WTC11 (cell line): Measurements from ENCODE around the gene MAMLD1. TPM values are rescaled to one million over a fixed set of nuclear protein-coding genes. Genes with fewer than 3 reads are reported as not detected.

Experiments used
- ATAC-seq: fragments of 200-7000 bp; cut with Tn5 transposase; 2 replicates; pipeline ENCODE4 v1.10.0; 2021; ENCODE audit warnings: mild to moderate bottlenecking, moderate library complexity
- CTCF ChIA-PET: fragments of 300-600 bp; sonication (Branson Sonifier 250); formaldehyde crosslinking; loops from one replicate; lab custom pipeline; 2021; ENCODE audit warnings: antibody characterized with exemption; lab: Charles Lee
- POLR2A ChIA-PET: fragments of 350-600 bp; sonication (Branson Sonifier 250); formaldehyde crosslinking; loops from one replicate; lab custom pipeline; 2021; ENCODE audit warnings: antibody characterized with exemption; lab: Charles Lee
- DNase-seq: peaks from one replicate; pipeline ENCODE4 v3.0.0; 2021; ENCODE audit warnings: low spot score
- H3K27ac Mint-ChIP-seq: 2 replicates; pipeline ENCODE4 v1.8.0; 2021; ENCODE audit warnings: mixed read lengths
- H3K27me3 Mint-ChIP-seq: 2 replicates; pipeline ENCODE4 v1.8.0; 2021; ENCODE audit warnings: low read depth, mild to moderate bottlenecking, moderate library complexity, mixed read lengths
- H3K36me3 Mint-ChIP-seq: 2 replicates; pipeline ENCODE4 v1.8.0; 2021; ENCODE audit warnings: mixed read lengths
- H3K4me1 Mint-ChIP-seq: 2 replicates; pipeline ENCODE4 v1.8.0; 2022; ENCODE audit warnings: mixed read lengths
- H3K4me3 Mint-ChIP-seq: 2 replicates; pipeline ENCODE4 v1.8.0; 2021; ENCODE audit warnings: mild to moderate bottlenecking, moderate library complexity, mixed read lengths
- H3K9me3 Mint-ChIP-seq: 2 replicates; pipeline ENCODE4 v1.8.0; 2021; ENCODE audit warnings: mixed read lengths
- E2F1 ChIP-seq: sonication (generic); formaldehyde crosslinking; IDR thresholded peaks from 2 replicates; pipeline ENCODE4 v1.8.0; 2022; ENCODE audit warnings: mild to moderate bottlenecking, missing genetic modification reagents
- E2F5 ChIP-seq: sonication (generic); formaldehyde crosslinking; IDR thresholded peaks from 2 replicates; pipeline ENCODE4 v1.8.1; 2022; ENCODE audit warnings: mild to moderate bottlenecking, moderate library complexity, missing genetic modification reagents
- EMX1 ChIP-seq: fragments of 250-450 bp; sonication (Bioruptor Pico); IDR thresholded peaks from 2 replicates; pipeline ENCODE4 v1.8.0; 2021; ENCODE audit warnings: mild to moderate bottlenecking
- ESRRA ChIP-seq: sonication (generic); formaldehyde crosslinking; IDR thresholded peaks from 2 replicates; pipeline ENCODE4 v1.8.1; 2022; ENCODE audit warnings: mild to moderate bottlenecking, missing genetic modification reagents, borderline replicate concordance
- ETV6 ChIP-seq: sonication (generic); formaldehyde crosslinking; IDR thresholded peaks from 2 replicates; pipeline ENCODE4 v1.8.1; 2022; ENCODE audit warnings: mild to moderate bottlenecking, missing genetic modification reagents
- MXD4 ChIP-seq: fragments of 250-450 bp; sonication (Bioruptor Pico); IDR thresholded peaks from 2 replicates; pipeline ENCODE4 v1.8.0; 2021; ENCODE audit warnings: mild to moderate bottlenecking, moderate library complexity, borderline replicate concordance
- NFATC4 ChIP-seq: fragments of 250-450 bp; sonication (Bioruptor Pico); IDR thresholded peaks from 2 replicates; pipeline ENCODE4 v1.9.0; 2021; ENCODE audit warnings: mild to moderate bottlenecking
- NFE2L1 ChIP-seq: sonication (generic); formaldehyde crosslinking; IDR thresholded peaks from 2 replicates; pipeline ENCODE4 v1.8.1; 2023; ENCODE audit warnings: missing genetic modification reagents
- NR2C2 ChIP-seq: sonication (generic); formaldehyde crosslinking; IDR thresholded peaks from 2 replicates; pipeline ENCODE4 v1.8.0; 2022; ENCODE audit warnings: mild to moderate bottlenecking, missing genetic modification reagents
- RELA ChIP-seq: sonication (generic); formaldehyde crosslinking; IDR thresholded peaks from 2 replicates; pipeline ENCODE4 v1.8.1; 2022; ENCODE audit warnings: missing genetic modification reagents, mild to moderate bottlenecking, borderline replicate concordance
- TCF7 ChIP-seq: sonication (generic); formaldehyde crosslinking; IDR thresholded peaks from 2 replicates; pipeline ENCODE4 v1.8.0; 2022; ENCODE audit warnings: mild to moderate bottlenecking, low read depth, missing genetic modification reagents, moderate library complexity
- TEAD4 ChIP-seq: sonication (generic); formaldehyde crosslinking; IDR thresholded peaks from 2 replicates; pipeline ENCODE4 v1.8.0; 2022; ENCODE audit warnings: mild to moderate bottlenecking, missing genetic modification reagents
- TP53 ChIP-seq: sonication (generic); formaldehyde crosslinking; IDR thresholded peaks from 2 replicates; pipeline ENCODE4 v1.8.1; 2023; ENCODE audit warnings: mild to moderate bottlenecking, missing genetic modification reagents
- ZNF138 ChIP-seq: sonication (generic); formaldehyde crosslinking; conservative IDR thresholded peaks from 2 replicates; pipeline ENCODE4 v1.8.1; 2022; ENCODE audit warnings: mild to moderate bottlenecking, moderate library complexity, missing genetic modification reagents
- ZNF219 ChIP-seq: sonication (generic); formaldehyde crosslinking; IDR thresholded peaks from 2 replicates; pipeline ENCODE4 v1.8.0; 2023; ENCODE audit warnings: missing genetic modification reagents, mild to moderate bottlenecking, borderline replicate concordance
- ZNF263 ChIP-seq: sonication (generic); formaldehyde crosslinking; IDR thresholded peaks from 2 replicates; pipeline ENCODE4 v1.8.1; 2022; ENCODE audit warnings: low read depth, mild to moderate bottlenecking, moderate library complexity, missing genetic modification reagents
- ZNF396 ChIP-seq: fragments of 250-450 bp; sonication (Bioruptor Pico); IDR thresholded peaks from 2 replicates; pipeline ENCODE4 v1.8.0; 2021; ENCODE audit warnings: mild to moderate bottlenecking, moderate library complexity, borderline replicate concordance
- total RNA-seq: library from RNA; stranded (reverse); gene quantifications from 3 replicates; pipeline ENCODE4 v1.2.3, GENCODE V29; 2021
- TF ChIP-seq, protein P1 (sequence below): sonication (generic); formaldehyde crosslinking; IDR thresholded peaks from 2 replicates; pipeline ENCODE4 v1.8.1; 2023; ENCODE audit warnings: mild to moderate bottlenecking, moderate library complexity, missing genetic modification reagents
- TF ChIP-seq, protein P2 (sequence below): sonication (generic); formaldehyde crosslinking; IDR thresholded peaks from 2 replicates; pipeline ENCODE4 v1.8.1; 2023; ENCODE audit warnings: mild to moderate bottlenecking, missing genetic modification reagents, moderate library complexity
- TF ChIP-seq, protein P3 (sequence below): sonication (generic); formaldehyde crosslinking; IDR thresholded peaks from 2 replicates; pipeline ENCODE4 v1.8.0; 2023; ENCODE audit warnings: missing genetic modification reagents, mild to moderate bottlenecking, borderline replicate concordance
- TF ChIP-seq, protein P4 (sequence below): sonication (generic); formaldehyde crosslinking; IDR thresholded peaks from 2 replicates; pipeline ENCODE4 v1.8.1; 2023; ENCODE audit warnings: mild to moderate bottlenecking, missing genetic modification reagents, moderate library complexity
- TF ChIP-seq, protein P5 (sequence below): sonication (generic); formaldehyde crosslinking; IDR thresholded peaks from 2 replicates; pipeline ENCODE4 v1.8.1; 2022; ENCODE audit warnings: low read depth, mild to moderate bottlenecking, moderate library complexity, missing genetic modification reagents, borderline replicate concordance
- TF ChIP-seq, protein P6 (sequence below): sonication (generic); formaldehyde crosslinking; IDR thresholded peaks from 2 replicates; pipeline ENCODE4 v1.8.1; 2022; ENCODE audit warnings: missing genetic modification reagents, borderline replicate concordance

MAMLD1 gene
- total RNA-seq, 1 experiment from 2014 or later = 0.35 TPM

GRCh38 chrX:150476164-150476699 is 113.1 kb downstream of the MAMLD1 start:
- DNase-seq = no peak
- no peak overlapping the region for H3K27ac Mint-ChIP-seq
- no peak for ATAC-seq
- no peaks in the 10 kb centered on the region for H3K27me3 Mint-ChIP-seq
- no peak overlapping the region for H3K4me3 Mint-ChIP-seq
- H3K9me3 Mint-ChIP-seq = no peaks in the 10 kb centered on the region
- TF ChIP-seq ZNF219 (CRISPR knock-in tag) (no peak), NR2C2 (CRISPR knock-in tag) (no peak), RELA (no peak), TP53 (CRISPR knock-in tag) (no peak), ZNF396 (CRISPR knock-in tag) (no peak), MXD4 (CRISPR knock-in tag) (no peak), ZNF138 (CRISPR knock-in tag) (no peak), TEAD4 (no peak)
- TF ChIP-seq, protein P1, sequence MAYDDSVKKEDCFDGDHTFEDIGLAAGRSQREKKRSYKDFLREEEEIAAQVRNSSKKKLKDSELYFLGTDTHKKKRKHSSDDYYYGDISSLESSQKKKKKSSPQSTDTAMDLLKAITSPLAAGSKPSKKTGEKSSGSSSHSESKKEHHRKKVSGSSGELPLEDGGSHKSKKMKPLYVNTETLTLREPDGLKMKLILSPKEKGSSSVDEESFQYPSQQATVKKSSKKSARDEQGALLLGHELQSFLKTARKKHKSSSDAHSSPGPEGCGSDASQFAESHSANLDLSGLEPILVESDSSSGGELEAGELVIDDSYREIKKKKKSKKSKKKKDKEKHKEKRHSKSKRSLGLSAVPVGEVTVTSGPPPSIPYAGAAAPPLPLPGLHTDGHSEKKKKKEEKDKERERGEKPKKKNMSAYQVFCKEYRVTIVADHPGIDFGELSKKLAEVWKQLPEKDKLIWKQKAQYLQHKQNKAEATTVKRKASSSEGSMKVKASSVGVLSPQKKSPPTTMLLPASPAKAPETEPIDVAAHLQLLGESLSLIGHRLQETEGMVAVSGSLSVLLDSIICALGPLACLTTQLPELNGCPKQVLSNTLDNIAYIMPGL (CRISPR knock-in tag) = no peak
- CTCF ChIA-PET = interaction anchor here (1.5 kb wide), 1 partner anchor 10 kb away, joined by 4 read pairs; no protein-coding TSS in a partner anchor
- POLR2A ChIA-PET = no interaction called here
- H3K36me3 Mint-ChIP-seq = no peaks in the 10 kb centered on the region
- 0 out of 2 replicates have a peak, but pooled peaks cover 3% of the 10 kb centered on the region for H3K4me1 Mint-ChIP-seq

DNA sequence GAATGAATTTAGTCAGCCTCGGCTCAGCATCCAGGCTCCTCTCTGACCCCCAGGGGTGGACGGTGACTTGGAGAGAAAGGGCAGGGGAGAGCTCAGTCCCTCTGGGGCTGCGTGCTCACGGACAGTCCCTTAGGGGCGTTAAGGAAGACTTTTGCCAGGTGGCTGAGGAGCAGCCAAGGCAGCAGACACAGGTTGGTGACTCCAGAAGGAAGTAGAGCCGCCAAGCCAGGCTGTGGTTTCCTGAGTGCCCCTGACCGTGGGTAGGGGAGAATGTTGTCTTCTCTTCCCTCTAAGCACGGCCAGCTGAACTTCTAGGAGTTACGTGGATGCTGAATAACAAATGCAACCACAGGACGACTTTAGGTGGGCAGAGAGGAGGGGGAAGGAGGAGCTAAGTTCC is 114.3 kb downstream of the MAMLD1 start:
- no peaks in the 10 kb centered on the region for H3K9me3 Mint-ChIP-seq
- DNase-seq = no peak
- no peak for ATAC-seq
- H3K27ac Mint-ChIP-seq = no peak overlapping the region
- 0 out of 2 replicates have a peak, but pooled peaks cover 3% of the 10 kb centered on the region for H3K4me1 Mint-ChIP-seq
- POLR2A ChIA-PET = no interaction called here
- H3K27me3 Mint-ChIP-seq = no peaks in the 10 kb centered on the region; the same call in 1 of the 2 replicates
- no peak overlapping the region for H3K4me3 Mint-ChIP-seq
- CTCF ChIA-PET = interaction anchor here (1.5 kb wide), 1 partner anchor 9 kb away, joined by 4 read pairs; no protein-coding TSS in a partner anchor
- H3K36me3 Mint-ChIP-seq = no peaks in the 10 kb centered on the region
- no peak for TF ChIP-seq NFE2L1 (CRISPR knock-in tag)
- TF ChIP-seq, protein P2, sequence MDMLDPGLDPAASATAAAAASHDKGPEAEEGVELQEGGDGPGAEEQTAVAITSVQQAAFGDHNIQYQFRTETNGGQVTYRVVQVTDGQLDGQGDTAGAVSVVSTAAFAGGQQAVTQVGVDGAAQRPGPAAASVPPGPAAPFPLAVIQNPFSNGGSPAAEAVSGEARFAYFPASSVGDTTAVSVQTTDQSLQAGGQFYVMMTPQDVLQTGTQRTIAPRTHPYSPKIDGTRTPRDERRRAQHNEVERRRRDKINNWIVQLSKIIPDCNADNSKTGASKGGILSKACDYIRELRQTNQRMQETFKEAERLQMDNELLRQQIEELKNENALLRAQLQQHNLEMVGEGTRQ (CRISPR knock-in tag) = no peak
- TF ChIP-seq, protein P3, sequence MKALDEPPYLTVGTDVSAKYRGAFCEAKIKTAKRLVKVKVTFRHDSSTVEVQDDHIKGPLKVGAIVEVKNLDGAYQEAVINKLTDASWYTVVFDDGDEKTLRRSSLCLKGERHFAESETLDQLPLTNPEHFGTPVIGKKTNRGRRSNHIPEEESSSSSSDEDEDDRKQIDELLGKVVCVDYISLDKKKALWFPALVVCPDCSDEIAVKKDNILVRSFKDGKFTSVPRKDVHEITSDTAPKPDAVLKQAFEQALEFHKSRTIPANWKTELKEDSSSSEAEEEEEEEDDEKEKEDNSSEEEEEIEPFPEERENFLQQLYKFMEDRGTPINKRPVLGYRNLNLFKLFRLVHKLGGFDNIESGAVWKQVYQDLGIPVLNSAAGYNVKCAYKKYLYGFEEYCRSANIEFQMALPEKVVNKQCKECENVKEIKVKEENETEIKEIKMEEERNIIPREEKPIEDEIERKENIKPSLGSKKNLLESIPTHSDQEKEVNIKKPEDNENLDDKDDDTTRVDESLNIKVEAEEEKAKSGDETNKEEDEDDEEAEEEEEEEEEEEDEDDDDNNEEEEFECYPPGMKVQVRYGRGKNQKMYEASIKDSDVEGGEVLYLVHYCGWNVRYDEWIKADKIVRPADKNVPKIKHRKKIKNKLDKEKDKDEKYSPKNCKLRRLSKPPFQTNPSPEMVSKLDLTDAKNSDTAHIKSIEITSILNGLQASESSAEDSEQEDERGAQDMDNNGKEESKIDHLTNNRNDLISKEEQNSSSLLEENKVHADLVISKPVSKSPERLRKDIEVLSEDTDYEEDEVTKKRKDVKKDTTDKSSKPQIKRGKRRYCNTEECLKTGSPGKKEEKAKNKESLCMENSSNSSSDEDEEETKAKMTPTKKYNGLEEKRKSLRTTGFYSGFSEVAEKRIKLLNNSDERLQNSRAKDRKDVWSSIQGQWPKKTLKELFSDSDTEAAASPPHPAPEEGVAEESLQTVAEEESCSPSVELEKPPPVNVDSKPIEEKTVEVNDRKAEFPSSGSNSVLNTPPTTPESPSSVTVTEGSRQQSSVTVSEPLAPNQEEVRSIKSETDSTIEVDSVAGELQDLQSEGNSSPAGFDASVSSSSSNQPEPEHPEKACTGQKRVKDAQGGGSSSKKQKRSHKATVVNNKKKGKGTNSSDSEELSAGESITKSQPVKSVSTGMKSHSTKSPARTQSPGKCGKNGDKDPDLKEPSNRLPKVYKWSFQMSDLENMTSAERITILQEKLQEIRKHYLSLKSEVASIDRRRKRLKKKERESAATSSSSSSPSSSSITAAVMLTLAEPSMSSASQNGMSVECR (CRISPR knock-in tag) = no peak
- no peak for TF ChIP-seq ZNF263 (CRISPR knock-in tag)
- TF ChIP-seq, protein P4, sequence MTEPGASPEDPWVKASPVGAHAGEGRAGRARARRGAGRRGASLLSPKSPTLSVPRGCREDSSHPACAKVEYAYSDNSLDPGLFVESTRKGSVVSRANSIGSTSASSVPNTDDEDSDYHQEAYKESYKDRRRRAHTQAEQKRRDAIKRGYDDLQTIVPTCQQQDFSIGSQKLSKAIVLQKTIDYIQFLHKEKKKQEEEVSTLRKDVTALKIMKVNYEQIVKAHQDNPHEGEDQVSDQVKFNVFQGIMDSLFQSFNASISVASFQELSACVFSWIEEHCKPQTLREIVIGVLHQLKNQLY (CRISPR knock-in tag) = no peak
- TF ChIP-seq TCF7 (CRISPR knock-in tag) = no peak
- TF ChIP-seq, protein P5, sequence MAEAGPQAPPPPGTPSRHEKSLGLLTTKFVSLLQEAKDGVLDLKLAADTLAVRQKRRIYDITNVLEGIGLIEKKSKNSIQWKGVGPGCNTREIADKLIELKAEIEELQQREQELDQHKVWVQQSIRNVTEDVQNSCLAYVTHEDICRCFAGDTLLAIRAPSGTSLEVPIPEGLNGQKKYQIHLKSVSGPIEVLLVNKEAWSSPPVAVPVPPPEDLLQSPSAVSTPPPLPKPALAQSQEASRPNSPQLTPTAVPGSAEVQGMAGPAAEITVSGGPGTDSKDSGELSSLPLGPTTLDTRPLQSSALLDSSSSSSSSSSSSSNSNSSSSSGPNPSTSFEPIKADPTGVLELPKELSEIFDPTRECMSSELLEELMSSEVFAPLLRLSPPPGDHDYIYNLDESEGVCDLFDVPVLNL (CRISPR knock-in tag) = no peak
- TF ChIP-seq, protein P6, sequence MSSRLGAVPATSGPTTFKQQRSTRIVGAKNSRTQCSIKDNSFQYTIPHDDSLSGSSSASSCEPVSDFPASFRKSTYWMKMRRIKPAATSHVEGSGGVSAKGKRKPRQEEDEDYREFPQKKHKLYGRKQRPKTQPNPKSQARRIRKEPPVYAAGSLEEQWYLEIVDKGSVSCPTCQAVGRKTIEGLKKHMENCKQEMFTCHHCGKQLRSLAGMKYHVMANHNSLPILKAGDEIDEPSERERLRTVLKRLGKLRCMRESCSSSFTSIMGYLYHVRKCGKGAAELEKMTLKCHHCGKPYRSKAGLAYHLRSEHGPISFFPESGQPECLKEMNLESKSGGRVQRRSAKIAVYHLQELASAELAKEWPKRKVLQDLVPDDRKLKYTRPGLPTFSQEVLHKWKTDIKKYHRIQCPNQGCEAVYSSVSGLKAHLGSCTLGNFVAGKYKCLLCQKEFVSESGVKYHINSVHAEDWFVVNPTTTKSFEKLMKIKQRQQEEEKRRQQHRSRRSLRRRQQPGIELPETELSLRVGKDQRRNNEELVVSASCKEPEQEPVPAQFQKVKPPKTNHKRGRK (CRISPR knock-in tag) = no peak
- TF ChIP-seq EMX1 (CRISPR knock-in tag) = no peak
- no peak for TF ChIP-seq NFATC4
- no peak for TF ChIP-seq ETV6 (CRISPR knock-in tag)
- TF ChIP-seq ESRRA (CRISPR knock-in tag) = no peak
- no peak for TF ChIP-seq E2F5 (CRISPR knock-in tag)
- no peak for TF ChIP-seq MXD4 (CRISPR knock-in tag)
- TF ChIP-seq E2F1 = no peak
